NT2/D1 (cell line): Measurements from ENCODE around the gene FKBP5.

ENCODE experiments used
- SUZ12 ChIP-seq: IDR thresholded peaks from 2 replicates; pipeline ENCODE4 v1.6.1; 2011; ENCODE audit not compliant: insufficient read length, insufficient read depth; ENCODE audit errors: extremely low read depth
- YY1 ChIP-seq: IDR thresholded peaks from 2 replicates; pipeline ENCODE4 v1.6.1; 2011; ENCODE audit not compliant: insufficient read length, insufficient read depth
- ZNF274 ChIP-seq: IDR thresholded peaks from 2 replicates; pipeline ENCODE4 v1.6.1; 2011; ENCODE audit warnings: mild to moderate bottlenecking, low read depth, low read length

GRCh38 chr6:35727935-35728682, 39.4 kb upstream of the FKBP5 start:
- TF ChIP-seq YY1 (no peak), SUZ12 (no peak), ZNF274 (no peak)
